Stimulated activated CD4-positive, alpha-beta T cell treated with anti-CD3 and anti-CD28 coated beads, TNF-alpha, amount 100 ng/mL, for 24 hours (primary cell): ENCODE results near the gene PEX14.

Experiments
- DNase-seq, 3 experiments: peaks; one replicate each; pipeline ENCODE4 v3.0.0-alpha.2; 2020; ENCODE audit warnings: low read depth in 3 of 3

Gene PEX14

DNA sequence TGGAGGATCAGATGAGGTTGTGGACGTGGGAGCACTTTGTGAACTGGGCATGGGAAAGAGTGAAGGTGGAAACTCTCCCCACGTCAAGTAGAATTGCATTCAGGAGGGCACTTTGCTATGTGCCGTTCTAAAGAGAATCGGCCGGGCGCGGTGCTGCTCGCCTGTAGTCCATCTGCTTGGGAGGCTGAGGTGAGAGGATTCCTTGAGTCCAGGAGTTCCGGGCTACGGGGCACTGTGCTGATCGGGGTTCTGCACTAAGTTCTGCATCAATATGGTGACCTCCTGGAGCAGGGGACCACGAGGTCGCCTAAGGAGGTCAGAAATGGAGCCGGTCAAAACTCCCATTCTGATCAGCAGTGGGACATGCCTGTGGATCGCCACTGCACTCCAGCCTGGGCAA lies 141.9 kb downstream of the PEX14 start:
- no peak for DNase-seq

- no peak for DNase-seq
These were observed 142.6 kb downstream of the PEX14 start for GRCh38 chr1:10617318-10617717.

DNA sequence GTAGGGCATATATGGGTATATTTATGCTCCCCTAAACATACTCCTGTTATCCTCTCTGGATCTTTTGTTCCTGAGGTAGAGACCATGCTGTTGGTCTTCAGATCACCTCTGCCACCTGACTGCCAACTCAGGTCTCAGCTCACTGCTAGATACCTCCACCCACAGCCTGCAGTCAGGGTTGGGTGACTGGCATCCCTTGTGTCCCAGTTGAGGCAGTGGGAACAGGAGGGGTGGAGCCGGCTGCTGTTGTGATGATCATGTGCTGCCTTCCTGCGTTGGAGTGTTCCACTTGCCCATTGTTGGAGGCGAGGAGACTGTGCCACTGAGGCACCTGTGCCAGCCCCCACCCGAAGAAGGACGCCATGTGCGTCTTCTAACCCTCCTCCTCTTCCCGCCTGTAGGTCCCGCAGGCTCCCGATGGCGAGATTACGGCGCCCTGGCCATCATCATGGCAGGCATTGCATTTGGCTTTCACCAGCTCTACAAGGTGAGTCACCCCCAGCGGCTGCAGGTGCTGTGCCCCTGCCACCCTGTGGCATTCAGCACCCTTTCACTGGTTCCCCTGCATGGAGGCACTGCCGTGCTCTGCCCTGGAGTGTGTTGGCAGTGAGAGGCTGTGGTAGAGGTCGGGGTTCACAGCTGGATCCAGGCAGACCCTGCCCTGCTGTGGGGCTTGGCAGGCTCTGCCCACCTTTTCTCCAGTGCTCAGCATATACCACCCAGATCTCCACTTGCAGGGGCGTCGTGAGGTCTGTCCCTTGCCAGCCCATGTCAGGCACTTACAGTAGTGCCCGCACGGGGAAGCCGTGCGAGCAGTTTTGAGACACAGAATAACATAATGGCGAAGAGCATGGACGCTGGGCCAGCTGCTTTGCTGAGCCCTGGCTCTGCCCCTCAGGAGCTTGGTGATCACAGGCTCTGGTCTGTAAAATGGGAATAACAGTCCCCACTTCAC lies 143.5 kb downstream of the PEX14 start:
- no peak for DNase-seq

DNA sequence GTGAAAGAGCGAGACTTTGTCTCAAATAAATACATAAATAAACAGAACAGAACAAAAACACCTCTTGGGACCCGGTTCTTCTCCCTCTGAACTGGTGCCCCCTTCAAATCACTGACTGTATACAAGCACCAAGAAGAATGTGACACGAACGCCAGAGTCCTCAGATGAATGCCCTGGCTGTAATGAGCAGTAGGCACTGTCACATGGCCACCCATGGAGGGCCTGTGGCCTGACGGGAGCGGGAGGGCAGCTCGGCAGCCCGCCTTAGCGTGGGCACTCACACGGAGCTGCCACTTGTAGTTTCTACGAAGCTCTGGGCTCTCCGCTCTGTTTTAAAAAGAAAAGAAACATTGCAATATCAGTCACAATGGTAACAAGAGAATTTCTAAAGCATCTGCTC lies 146.0 kb downstream of the PEX14 start:
- DNase-seq: no peak

DNA sequence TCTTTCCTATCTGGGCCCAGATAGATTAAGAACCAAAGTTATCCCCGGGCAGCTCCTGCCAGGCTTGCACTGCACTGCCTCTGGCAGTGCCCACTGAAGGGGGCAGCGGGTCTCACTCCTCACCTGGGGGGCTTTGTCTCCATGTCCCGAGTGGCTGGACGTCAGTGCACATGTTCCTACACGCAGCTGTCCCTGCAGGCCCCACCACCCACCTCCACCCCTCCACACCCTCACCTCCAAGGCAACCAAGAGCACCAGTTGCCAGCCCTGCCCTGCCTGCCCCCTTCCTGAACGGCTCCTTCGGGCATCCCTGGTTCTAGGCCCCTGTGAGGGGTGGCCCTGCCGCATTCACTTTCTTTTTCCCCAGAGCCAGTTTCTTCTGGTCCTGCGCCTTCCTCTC lies 147.2 kb downstream of the PEX14 start:
- DNase-seq: no peak

DNA sequence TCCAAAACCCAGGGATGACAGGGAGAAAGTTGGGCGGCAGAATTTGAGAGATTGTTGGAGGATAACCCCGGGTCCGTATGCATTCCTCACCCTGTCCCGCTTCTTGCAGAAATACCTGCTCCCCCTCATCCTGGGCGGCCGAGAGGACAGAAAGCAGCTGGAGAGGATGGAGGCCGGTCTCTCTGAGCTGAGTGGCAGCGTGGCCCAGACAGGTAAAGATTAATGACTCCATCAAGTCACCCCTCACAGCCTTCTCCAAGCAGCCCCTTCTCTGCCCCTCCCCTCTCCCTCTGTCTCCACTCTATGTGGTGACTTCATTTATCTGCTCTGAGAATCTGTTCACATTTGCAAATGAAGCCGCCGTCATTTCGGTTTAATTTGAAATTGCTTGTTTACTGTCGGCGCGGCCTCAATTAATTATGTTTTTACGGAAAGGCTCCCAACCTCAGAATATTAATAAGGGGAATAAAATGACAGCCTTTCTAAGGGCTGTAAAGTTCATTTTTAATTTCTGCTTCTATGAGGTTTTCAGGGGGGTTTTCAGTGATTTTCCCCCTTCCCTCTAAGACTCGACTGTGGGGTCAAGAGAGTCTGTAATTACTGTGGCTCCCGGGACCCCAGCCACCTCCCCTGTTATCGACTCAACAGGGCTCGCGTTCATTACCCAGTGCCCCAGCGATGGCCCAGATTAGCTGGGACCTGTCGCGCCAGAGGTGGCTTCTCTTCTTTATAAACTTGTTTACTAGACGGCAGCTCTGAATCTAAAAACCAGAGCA lies 148.3 kb downstream of the PEX14 start:
- no peak for DNase-seq

DNA sequence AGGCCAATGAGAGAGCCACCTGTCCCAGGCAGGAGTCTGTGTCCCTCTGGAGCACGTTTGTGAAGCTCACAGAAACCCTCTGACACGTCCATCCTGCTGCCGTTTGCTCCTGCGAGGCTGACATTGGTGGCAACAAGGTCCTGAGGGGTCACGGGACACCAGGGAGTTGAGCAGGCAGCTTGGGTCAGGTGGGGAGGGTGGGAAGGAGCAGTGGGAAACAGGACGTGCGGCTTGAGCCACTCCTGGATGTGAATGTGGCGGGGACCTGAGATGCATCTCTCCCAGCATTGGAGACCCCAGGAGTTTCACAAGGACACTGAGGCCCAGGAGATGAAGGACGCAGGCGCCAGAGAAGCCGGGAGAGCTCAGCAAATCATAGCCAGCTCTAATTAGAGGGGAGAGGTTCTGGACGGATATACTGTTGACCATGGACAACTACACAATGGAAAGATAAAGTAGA lies 149.0 kb downstream of the PEX14 start:
- DNase-seq: no peak

DNA sequence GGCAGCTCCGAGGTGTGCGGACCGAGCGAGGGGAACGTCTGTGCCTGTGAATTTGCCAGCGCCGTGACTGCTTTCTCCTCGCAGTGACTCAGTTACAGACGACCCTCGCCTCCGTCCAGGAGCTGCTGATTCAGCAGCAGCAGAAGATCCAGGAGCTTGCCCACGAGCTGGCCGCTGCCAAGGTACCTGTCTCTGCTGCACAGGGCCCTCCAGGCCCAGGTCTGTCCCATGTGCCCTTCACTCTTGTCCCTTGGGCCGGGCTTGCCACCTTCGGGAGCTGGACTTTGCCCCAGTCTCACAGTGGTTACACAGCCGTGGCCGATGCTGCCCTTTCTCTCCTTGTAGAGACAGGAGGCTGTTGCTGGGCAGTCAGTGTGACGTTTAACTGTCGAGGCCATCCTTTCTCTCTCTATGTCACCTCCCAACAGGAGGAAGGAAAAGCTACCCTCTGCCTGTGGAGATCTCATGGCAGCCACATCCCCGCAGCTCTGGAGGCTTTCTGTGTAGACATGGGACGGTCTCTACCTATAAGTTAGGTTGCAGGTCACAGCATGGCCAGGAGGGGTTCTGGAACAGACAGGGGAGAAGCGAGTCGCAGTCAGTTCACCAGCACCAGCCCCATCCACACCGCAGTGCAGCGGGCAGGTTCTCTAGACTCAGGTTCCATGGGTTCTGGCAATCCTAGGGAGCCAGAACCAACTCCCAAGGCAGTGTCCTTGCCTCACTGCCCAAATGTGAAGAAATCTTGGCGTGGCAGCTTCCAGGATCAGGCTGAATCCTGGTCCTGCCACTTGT lies 149.7 kb downstream of the PEX14 start:
- no peak for DNase-seq

DNA sequence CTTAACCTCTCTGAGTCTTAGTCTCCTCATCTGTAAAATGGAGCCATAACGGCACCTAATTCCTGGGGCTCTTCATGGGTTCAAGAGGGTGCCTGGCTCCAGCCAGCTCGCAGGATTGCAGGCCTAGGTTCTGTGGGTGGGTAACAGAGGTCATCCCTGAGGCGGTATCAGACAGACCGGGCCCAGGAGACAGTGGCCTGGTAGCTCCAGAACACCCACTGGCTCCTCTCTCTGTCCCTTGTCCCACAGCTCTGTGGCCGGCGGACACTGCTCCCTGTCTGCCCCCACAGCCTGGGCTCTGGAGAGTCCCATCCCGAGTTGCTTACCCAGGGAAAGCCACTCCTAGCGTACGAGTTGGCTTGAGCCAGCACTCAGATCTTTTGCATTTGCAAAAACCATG lies 150.3 kb downstream of the PEX14 start:
- DNase-seq: no peak

DNA sequence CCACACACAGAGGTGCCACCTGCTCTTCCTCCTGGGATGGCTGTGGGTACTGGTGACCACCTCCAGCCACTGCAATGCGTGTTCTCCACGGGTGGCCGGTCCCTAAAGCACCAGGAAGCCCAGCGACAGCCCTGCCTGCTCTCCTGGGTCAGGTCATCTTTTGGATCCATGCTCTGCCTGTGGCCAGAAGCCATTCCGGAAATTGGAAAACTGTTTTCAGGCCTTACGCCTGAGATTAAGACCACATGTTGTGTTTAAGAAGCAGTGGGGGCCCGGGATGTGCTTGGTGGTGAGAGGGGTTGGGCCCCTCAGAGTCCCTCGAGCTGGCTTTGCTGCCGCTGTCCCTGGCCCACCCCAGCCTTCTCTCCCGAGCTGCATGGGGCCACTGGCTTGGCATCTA lies 150.8 kb downstream of the PEX14 start:
- DNase-seq: no peak

DNA sequence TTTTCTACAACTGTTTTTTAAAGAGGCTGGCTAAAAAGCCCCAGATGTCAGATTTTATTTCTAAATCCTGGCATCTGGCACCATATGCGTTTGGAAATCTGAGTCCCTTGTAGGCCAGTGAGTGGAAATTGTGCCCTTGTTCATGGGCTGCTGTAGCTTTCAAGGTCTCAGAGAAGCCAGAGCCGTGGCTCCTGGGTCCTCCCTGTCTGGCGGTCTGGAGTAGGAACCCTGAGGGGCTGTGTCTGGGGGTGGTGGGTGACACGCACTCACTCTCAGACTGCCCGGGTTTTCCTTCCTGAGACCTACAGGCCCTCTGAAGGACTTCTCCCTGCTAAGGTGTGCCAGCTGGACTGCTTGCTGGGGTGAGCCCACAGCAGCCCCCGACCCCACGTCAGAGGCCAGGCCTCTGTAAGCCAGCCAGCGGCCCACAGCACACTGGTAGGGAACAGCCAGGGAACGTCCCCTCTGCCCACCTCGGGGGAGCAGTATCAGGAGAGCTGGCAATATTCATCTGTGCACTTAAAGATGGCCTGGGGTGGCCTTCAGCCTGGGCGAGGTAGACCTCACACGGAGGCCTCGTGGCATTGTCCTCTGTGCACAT lies 151.5 kb downstream of the PEX14 start:
- DNase-seq: no peak

GRCh38 chr1:10626791-10627410 lies 152.2 kb downstream of the PEX14 start:
- DNase-seq: no peak

DNA sequence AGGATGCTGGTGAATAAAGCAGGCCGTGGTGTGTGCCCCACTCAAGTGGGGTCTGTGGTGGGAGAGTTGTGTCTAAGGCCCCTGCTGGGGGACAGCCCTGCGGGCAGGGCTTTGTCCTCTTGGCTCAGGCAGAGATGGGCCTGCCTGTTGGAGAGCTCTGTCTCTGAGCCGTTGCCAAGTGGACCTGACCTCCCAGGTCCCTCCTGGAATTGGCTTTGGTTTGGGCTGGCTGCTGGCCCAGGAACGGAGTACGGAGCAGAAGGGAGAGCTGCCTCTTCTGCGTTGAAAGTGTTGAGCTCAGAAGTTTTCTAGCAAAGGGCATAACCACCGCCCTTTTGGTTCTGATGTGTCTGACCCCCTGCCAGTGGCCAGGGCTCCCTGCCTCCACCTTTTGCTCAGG lies 153.9 kb downstream of the PEX14 start:
- DNase-seq: no peak

GRCh38 chr1:10629091-10629815 lies 154.5 kb downstream of the PEX14 start:
- no peak for DNase-seq

DNA sequence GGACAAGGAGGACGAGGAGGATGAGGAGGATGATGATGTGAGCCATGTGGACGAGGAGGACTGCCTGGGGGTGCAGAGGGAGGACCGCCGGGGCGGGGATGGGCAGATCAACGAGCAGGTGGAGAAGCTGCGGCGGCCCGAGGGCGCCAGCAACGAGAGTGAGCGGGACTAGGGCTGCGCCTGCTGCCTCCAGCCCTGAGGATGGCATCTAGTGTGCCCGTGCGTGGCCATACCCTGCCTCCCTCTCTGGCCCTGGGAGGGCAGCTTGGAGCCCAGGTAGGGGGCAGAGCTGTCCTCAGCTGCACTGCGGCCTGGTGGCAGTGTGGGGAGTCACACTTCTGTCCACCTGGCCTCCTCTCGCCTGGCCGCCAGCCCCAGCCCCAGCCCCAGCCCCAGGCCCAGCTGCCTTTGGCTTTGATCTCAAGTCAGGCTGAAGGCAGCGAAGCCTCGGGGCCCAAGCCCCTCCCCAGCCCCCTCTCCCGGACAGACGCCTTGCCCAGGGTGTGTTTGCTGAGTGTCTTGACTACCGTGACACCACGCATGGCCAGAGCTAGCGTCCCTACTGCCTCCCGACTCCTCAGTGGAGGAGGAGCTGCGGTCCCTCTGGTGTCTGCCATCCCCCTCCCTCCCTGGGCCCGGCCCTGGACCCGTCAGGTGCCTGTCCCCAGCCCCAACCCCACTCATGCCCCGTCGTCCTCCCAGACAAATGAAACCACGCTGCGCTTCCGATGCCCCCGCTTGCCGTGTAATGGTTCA lies 155.2 kb downstream of the PEX14 start:
- DNase-seq: no peak

DNA sequence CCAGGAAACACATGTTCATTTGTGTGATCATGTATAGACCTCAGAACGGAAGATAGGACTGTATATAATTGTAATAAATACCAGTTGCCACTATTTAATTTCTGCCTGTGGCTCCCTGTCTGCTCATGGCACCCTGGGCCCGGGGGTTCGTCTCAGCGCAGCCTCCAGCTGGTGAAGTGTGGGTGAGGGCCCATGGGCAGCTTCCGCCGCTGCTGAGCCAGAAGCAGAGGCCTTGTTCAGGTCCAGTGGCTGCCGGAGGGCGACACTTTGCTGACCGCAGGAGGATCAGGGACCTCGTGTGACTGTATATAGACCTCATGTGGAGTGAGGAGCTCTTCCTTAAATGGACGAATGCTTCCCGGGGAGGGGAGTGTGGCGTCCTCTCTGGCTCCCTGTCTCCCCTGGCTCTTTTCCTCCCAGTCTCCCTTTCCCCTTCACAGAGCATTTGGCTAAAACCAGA lies 155.9 kb downstream of the PEX14 start:
- DNase-seq: no peak

- DNase-seq: no peak
These were observed 156.5 kb downstream of the PEX14 start for GRCh38 chr1:10631121-10631810.

DNA sequence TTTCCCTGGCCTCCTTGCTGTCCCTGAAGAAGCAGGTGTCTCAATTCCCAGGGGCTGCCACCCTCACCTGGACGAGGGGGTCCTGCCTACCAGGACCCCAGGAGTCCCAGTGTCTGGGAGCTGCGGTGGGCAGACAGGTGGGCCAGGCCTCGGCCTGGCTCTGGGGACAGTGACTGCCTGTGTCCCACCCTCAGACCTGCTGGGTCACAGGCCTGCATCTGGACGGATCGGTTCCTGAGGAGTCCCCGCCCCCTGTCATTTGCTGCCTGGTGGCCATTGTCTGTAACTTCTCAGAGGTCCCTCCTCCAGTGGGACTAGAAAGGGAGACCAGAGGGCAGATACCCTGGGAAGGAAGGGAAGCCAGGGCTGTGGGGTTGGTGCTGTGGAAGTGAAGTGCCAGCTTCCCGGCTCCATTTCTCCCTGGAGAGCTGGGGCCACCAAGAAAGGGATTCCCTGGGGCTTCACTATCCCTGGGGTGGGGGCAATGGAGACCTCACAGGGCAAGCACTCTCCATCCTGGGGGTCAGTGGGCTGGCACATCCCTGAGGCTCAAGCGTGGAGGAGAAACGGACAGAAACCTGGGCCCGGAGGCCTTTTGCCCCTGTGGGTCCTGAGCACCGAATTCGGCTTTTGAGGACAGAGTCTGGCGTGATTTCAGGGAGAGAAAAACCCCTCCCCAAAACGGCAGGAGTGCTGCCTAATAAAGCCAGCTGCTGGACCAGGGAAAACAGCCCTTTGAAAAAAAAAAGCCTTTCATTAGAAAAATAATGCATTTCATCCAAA lies 157.3 kb downstream of the PEX14 start:
- no peak for DNase-seq
